Tibial nerve (tissue), 4 donors: ENCODE measurements around the gene RGS3.
"Not testable (repeated sequence)": the region's sequence is repeated elsewhere in the genome, so short reads cannot be mapped to it uniquely, and the experiment has no call there.

Experiments
- EP300 ChIP-seq, 2 donors: sonication (generic); formaldehyde crosslinking; IDR thresholded peaks; one replicate each; pipeline ENCODE4 v1.6.1; 2017; ENCODE audit warnings: antibody characterized with exemption in 2 of 2, mild to moderate bottlenecking in 1 of 2
- POLR2A ChIP-seq, 2 donors: fragments of 450-650 bp; IDR thresholded peaks; one replicate each; pipeline ENCODE4 v1.6.1; 2017; ENCODE audit warnings: antibody characterized with exemption in 2 of 2, mild to moderate bottlenecking in 2 of 2, moderate library complexity in 2 of 2
- TF ChIP-seq, protein P1 (sequence below), 5 experiments: fragments of 200-600 bp in 3 of 5; fragments of 450-650 bp in 2 of 5; sonication (generic) in 3 of 5; IDR thresholded peaks; one replicate each; pipeline ENCODE4 v1.5.1; 2016 to 2019; ENCODE audit warnings: antibody characterized with exemption in 5 of 5, mild to moderate bottlenecking in 3 of 5, moderate library complexity in 2 of 5

DNA sequence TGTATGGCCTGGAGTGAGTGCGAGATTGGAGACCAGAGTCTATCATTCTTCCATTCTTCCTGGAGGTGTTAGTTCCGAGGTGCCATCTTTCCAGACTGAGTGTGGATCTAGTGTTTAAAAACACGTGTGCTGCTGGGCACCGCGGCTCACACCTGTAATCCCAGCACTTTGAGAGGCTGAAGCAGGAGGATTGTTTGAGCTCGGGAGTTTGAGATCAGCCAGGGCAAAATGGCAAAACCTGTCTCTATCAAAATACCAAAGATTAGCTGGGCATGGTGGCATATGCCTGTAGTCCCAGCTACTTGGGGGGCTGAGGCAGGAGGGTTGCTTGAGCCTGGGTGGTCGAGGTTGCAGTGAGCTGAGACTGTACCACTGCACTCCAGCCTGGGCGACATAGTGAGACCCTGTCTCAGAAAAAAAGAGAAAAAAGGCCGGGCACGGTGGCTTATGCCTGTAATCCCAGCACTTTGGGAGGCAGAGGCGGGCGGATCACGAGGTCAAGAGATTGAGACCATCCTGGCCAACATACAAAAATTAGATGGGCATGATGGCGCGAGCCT lies 176.0 kb downstream of the RGS3 start:
- not testable (repeated sequence) for TF ChIP-seq EP300, POLR2A (IDR thresholded peaks at IDR 0.05)
- TF ChIP-seq, protein P1, sequence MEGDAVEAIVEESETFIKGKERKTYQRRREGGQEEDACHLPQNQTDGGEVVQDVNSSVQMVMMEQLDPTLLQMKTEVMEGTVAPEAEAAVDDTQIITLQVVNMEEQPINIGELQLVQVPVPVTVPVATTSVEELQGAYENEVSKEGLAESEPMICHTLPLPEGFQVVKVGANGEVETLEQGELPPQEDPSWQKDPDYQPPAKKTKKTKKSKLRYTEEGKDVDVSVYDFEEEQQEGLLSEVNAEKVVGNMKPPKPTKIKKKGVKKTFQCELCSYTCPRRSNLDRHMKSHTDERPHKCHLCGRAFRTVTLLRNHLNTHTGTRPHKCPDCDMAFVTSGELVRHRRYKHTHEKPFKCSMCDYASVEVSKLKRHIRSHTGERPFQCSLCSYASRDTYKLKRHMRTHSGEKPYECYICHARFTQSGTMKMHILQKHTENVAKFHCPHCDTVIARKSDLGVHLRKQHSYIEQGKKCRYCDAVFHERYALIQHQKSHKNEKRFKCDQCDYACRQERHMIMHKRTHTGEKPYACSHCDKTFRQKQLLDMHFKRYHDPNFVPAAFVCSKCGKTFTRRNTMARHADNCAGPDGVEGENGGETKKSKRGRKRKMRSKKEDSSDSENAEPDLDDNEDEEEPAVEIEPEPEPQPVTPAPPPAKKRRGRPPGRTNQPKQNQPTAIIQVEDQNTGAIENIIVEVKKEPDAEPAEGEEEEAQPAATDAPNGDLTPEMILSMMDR (IDR thresholded peaks at IDR 0.05), result not testable (repeated sequence)
